Adipose tissue (tissue), 3 donors: ENCODE data around the gene CYBA. TPM values are rescaled to one million over a fixed set of nuclear protein-coding genes. Genes with fewer than 3 reads are reported as not detected.

Experiments
- H3K27ac ChIP-seq: one replicate; pipeline ENCODE4 v1.5.1; 2013; ENCODE audit warnings: low read depth, low read length
- WGBS, 3 donors: extraction: QIAGEN DNeasy Blood & Tissue Kit; methylation state at CpG; one replicate each; pipeline ENCODE4 v1.1.7; 2013; 5-methylcytosine and 5-hydroxymethylcytosine counted together
- polyA plus RNA-seq, 3 donors: library from polyadenylated mRNA; stranded (reverse); fragments of 200-250 nt; gene quantifications; one replicate each; pipeline ENCODE4 v1.2.3, GENCODE V29; 2013
- donor health status: healthy with polysubstance abuse.
- donor health status: Bipolar disorder and iron deficiency.
- donor health status: healthy.

CYBA gene
- polyA plus RNA-seq, 3 donors: 70.7 to 195 (median 93.1) TPM

DNA sequence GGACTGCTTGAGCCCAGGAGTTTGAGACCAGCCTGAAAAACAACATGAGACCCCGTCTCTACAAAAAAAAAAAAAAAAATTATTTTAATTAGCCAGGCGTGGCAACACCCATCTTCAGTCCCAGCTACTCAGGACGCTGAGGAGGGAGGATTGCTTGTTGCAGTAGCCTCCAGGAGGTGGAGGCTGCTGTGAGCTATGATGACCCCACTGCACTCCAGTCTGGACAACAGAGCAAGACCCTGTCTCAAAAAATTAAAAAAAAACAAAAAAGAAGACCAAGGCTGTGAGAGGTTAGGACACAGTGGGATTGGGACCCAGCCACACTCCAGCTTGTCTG, 36.8 kb upstream of the CYBA start:
- WGBS, 3 donors: 48 to 77% (median 76%) methylated on average over 3 of the region's 3 CpGs
- H3K27ac ChIP-seq: no peak overlapping the region

GRCh38 chr16:88687254-88687576, 36.4 kb upstream of the CYBA start:
- no peak overlapping the region for H3K27ac ChIP-seq
- 29 to 68% (median 52%) methylated on average over 9 to 10 of the region's 10 CpGs for WGBS, 3 donors

- H3K27ac ChIP-seq: no peak within 1 kb of the TSS
- 6 to 10% (median 6%) methylated on average over 38 to 65 of the region's 65 CpGs for WGBS, 3 donors
These were observed 35.8 kb upstream of the CYBA start, which contains the start of gene SNAI3 for GRCh38 chr16:88686439-88687253. Gene SNAI3 (minus strand): TSS chr16:88686507. CDS start chr16:88686406, 101 bp downstream.

DNA sequence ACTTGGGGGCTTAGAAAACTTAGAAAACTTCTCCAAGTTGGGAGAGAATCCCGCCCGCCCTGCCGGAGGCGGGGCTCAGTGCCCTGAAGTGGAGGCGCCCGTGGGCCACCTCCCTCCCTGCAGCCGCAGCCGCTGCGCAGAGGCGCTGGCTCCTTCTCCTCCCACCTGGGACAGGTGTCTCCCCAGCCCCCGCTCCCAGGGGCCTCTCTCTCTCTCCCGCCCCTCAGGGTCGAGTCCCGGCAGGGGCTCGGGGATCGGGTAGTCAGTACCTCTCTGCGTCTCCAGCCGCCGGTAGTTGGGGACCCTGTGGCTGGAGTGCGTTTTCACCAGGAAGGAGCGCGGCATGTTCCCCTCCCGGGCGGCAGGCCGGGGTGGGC, 35.2 kb upstream of the CYBA start:
- WGBS, 3 donors: 0 to 2% (median 0%) methylated on average over 22 to 25 of the region's 25 CpGs
- H3K27ac ChIP-seq: no peak overlapping the region

GRCh38 chr16:88685156-88686061, 34.6 kb upstream of the CYBA start:
- H3K27ac ChIP-seq: no peak overlapping the region
- WGBS, 3 donors: 5 to 6% (median 5%) methylated on average over 30 to 33 of the region's 33 CpGs

DNA sequence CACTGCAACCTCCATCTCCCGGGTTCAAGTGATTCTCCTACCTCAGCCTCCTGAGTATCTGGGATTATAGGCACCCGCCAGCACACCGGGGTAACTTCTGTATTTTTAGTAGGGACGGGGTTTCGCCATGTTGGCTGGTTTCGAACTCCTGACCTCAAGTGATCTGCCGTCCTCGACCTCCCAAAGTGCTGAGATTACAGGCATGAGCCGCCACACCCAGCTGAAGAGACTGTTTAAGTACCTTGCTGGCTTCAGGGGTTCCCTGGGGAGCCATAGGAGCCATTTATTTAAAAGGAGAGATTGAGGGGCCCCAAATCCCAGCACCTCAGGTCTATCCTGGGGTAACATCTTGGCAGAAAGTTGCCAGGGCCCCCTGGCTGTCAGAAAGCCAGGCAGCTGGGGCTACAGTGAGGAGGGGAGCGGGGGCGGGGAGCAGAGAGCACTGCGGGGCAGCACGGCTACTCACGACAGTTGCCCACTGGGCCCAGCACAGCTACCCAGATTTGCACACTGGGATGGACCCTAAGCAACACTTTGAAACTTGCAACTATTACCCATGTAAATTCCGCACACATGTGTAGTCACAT, 33.8 kb upstream of the CYBA start:
- no peak overlapping the region for H3K27ac ChIP-seq
- 63 to 77% (median 67%) methylated on average over 15 of the region's 15 CpGs for WGBS, 3 donors

GRCh38 chr16:88681709-88682451, 31.0 kb upstream of the CYBA start:
- no peak overlapping the region for H3K27ac ChIP-seq
- WGBS, 3 donors: 23 to 64% (median 25%) methylated on average over 21 of the region's 21 CpGs

GRCh38 chr16:88681084-88681680, 30.3 kb upstream of the CYBA start:
- H3K27ac ChIP-seq: no peak overlapping the region
- WGBS, 3 donors: 48 to 62% (median 56%) methylated on average over 31 of the region's 31 CpGs

DNA sequence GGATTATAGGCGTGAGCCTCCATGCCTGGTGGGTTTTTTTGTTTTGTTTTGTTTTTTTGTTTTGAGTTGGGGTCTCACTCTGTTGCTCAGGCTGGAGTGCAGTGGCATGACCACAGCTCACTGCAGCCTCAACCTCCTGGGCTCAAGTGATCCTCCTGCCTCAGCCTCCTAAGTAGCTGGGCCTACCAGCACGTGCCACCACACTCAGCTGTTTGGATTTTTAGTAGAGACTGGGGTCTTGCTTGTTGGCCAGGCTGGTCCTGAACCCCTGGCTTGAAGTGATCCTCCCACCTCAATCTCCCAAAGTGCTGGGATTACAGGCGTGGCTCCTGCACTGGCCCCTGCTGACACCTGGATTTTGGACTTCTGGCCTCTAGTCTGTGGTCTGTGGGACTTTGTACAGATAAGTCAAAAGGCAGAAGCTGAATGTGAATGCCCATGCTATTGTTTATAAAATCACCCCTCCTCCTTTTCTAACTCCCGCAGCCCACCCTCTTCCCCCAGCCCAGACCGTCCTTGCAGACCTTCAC, 29.8 kb upstream of the CYBA start:
- 79 to 94% (median 83%) methylated on average over 5 of the region's 5 CpGs for WGBS, 3 donors

GRCh38 chr16:88678224-88678979, 27.5 kb upstream of the CYBA start:
- 64 to 81% (median 69%) methylated on average over 29 to 32 of the region's 32 CpGs for WGBS, 3 donors
- H3K27ac ChIP-seq: no peak overlapping the region

More for the DNA sequence above, 29.8 kb upstream of the CYBA start:
- no peak overlapping the region for H3K27ac ChIP-seq

DNA sequence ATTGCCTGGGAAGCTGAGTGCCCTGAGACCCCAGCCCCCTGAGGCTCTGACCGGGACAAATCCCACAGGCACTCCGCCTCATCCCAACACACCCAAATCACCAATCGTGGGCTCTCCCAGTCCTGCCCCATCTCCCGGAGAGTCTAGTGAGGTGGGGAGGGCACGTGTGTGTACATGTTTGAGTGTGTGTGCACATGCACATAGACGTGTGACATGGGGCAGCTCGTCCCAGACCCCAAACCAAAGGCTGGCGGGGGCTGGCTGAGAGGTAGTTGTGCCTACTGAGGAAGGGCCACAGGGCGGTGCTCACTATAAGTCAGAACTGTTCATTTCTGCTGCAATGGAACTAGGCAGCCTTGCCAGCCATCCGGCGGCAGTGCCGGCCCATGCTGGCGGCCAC, 26.9 kb upstream of the CYBA start:
- H3K27ac ChIP-seq: no peak overlapping the region
- 70 to 89% (median 82%) methylated on average over 12 to 13 of the region's 13 CpGs for WGBS, 3 donors

DNA sequence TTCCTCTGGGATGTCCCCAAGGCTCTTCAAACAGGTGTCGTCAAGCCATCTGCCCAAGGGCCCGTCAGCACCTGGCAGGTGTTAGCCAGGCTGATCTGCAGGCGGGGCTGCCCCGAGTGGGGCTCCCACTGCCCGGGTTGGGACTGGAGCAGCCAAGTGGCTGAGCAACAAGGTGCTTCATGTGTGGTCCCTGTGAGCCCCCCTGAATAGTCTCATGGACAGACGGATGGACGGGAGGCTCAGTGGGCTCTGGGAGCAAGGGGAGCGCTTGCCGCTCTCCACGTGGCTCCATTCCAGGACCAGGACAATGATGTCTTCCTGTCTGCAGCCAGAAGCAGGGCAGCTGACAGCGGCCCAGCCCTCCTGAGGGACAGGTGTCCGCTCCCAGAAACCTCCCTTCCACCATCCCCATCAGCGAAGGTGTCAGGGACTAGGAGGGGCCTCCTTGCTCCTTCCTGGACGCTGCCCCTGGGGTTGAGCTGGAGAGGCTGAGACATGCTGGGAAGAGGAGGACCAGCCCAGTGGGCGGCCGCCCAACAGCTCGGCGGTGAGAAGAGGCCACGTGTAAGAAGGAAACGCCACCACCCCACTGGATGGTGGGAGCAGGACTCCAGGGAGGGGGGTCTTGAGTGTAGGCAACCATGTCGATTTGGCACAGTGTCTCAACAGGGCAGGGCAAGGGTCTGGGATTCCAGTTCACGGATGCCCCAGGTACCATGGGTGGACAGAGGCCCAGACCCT, 25.8 kb upstream of the CYBA start:
- H3K27ac ChIP-seq: no peak overlapping the region
- WGBS, 3 donors: 73 to 87% (median 78%) methylated on average over 22 of the region's 22 CpGs

- WGBS, 3 donors: 91 to 94% (median 92%) methylated on average over 19 of the region's 19 CpGs
These were observed 23.0 kb upstream of the CYBA start for GRCh38 chr16:88673716-88674379.

GRCh38 chr16:88672776-88673175, 21.9 kb upstream of the CYBA start:
- WGBS, 3 donors: 67 to 84% (median 82%) methylated on average over 11 of the region's 11 CpGs
- H3K27ac ChIP-seq: no peak overlapping the region

More at GRCh38 chr16:88673716-88674379, 23.0 kb upstream of the CYBA start:
- H3K27ac ChIP-seq: no peak overlapping the region

- H3K27ac ChIP-seq: no peak overlapping the region
- 88 to 95% (median 90%) methylated on average over 23 of the region's 23 CpGs for WGBS, 3 donors
These were observed 21.0 kb upstream of the CYBA start for GRCh38 chr16:88671806-88672205.

DNA sequence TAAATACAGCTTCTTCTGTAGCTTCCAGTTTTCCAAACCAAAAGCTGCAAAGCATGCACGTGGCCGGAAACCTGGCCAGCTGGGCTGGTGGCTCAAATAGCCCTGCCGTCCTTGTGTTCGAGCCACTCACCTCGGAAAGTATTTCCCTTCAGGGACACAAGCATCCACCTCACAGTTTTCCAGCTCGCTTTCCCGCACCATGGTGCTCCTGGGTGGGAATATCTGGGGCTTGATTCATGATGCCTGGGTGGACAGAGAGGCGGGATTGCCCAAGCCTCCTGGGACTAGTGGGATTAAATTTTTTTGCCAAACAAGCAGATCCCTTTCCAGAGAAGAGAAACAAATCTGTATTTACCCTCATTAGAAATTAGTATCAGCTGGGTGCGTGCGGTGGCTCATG, 19.1 kb upstream of the CYBA start:
- WGBS, 3 donors: 49 to 68% (median 64%) methylated on average over 10 of the region's 10 CpGs

More for the DNA sequence above, 19.1 kb upstream of the CYBA start:
- H3K27ac ChIP-seq: no peak overlapping the region
